LHCN-M2 (cell line): Measurements from ENCODE around the gene CDADC1. TPM values are rescaled to one million over a fixed set of nuclear protein-coding genes. Genes with fewer than 3 reads are reported as not detected.
A peak's percentile ranks its signal among the peaks of the same experiment; 100 is the strongest.

Source experiments
- DNase-seq: peaks from one replicate; pipeline ENCODE4 v3.0.0-alpha.2; 2012; ENCODE audit warnings: low read depth
- polyA plus RNA-seq: library from polyadenylated mRNA; unstranded; fragments of >200 nt; gene quantifications from one replicate; pipeline ENCODE4 v1.2.1, GENCODE V29; 2012; ENCODE audit warnings: missing spikeins
- total RNA-seq: library from RNA; depleted of rRNA; stranded (reverse); fragments of >200 nt; gene quantifications from 2 replicates; pipeline ENCODE4 v1.2.3, GENCODE V29; 2014; rRNA removed

Gene CDADC1
- total RNA-seq: 1.5 and 2.6 TPM in 2 replicates
- polyA plus RNA-seq: 5.4 TPM

DNA sequence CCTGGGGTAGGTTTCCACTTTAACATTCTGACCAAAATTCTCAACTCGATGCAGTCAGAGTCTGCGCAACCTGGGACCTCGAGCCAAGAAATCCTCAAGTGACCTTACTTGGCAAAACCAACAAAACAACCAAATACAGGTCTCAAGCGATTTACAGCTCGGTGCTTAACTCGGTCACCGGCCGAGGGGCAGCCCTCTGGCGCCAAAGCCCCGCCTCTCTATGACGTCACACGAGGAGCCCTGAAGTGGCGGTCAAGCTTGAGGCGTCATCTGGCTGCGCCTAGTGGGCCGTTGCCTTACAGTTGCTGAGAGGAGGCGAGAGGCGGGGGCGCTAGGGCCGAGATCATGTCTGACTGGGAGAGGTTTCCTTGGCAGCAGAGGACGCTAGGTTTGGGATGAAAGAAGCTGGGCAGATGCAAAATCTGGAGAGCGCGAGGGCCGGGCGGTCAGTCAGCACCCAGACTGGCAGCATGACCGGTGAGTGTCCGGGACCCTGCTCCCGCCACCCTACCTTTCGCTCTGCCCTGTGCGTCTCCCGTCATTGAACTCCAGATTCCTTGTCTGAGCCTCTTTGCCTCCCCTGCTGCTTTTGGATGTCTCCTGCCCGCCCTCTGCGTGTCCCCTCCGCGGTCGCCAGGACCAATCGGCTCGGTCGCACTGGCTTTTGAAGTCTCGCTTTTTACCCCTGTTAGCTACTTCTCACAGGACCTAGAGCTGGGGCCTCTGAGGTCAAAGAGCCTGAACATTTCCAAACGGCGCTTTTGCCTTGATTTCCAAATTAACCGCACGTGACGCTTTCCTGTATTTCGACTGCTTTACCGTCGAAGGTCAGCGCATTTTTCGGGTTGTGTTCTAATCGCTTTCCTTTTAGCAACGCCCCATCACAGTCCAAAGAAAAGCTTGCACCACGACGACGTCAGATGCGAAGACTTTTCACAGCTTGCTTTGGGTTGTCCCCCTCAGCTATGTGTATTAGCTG lies at the start of gene CDADC1:
TSS of gene CDADC1 (plus strand) at position 283 of the 979 bp plus-strand sequence. CDS start at position 396, 113 bp downstream.
- DNase-seq: peak; percentile 95

DNA sequence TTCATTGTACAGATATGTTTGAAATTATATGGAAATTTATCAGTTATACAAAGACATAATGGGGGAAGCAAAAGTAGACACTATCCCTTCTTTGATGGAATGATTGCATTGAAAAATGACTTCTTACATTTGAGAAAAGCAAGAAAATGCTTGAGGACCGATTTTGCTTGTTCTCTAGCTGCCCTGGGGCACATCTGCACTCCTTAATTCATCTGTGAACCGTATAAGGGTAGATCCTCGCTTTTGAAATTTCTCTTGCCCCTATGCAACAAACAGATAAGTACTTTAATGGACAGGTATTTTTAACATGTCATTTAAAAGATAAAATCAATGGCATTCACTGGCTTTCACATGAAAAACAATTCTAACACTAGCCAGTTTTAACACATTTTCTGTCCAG lies 41.1 kb upstream of the CDADC1 start:
- no peak for DNase-seq

DNA sequence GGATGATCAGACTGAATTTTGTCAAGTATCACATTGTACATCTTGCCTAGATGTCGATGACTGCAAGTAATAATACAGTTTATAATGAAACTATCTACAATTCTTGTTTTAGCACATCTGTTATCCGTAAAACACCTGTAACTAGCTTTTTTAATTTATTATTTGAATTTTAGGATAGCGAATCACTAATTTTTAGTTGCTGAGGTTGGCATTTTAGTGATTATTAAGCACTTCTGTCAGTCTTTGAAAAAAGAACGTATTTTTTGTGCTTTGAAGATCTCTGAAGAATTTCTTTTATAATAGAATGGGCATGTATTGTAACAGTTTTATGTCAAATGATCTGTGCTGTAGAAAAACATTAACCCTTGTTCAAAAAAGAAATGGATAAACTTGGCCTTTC lies 39.1 kb upstream of the CDADC1 start:
- no peak for DNase-seq

DNA sequence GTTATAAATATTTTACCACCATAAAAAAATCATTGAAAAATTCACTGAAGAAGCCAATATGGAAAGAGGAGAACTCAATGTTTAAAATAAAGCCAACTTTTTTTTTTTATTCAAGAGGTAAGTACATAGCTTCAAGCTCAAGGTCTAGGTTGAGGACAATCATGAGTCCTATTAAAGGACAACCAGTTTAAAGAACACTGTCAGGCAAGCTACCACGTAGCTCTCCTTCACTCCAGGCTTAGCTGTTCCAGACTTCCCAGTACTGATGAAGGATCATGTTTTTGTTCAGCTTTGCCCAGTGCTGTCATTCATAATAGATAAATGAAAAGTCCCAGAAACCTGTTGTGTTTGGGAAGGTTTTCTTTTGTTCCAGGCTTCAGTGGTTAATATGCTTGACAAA lies 37.6 kb upstream of the CDADC1 start:
- no peak for DNase-seq

DNA sequence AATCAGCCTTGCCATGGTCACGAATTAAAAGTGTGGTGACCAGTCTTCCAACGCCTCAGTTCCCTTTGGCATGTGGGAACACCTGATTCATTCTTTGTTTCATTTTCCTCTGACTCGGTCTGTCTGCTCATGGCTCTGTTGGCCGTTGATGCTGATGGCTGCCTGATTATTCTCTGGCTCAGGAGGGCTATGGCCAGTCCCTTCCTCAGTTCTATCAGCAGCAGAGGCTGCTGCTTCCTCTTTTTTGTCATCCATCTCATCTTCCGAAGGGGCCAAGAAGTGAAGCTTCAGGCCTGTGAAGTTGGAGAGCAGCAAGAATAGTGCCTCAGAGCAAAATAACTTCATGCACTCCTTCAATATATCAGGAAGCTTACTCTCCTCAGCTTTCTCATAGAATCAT lies 37.1 kb upstream of the CDADC1 start:
- DNase-seq: no peak

DNA sequence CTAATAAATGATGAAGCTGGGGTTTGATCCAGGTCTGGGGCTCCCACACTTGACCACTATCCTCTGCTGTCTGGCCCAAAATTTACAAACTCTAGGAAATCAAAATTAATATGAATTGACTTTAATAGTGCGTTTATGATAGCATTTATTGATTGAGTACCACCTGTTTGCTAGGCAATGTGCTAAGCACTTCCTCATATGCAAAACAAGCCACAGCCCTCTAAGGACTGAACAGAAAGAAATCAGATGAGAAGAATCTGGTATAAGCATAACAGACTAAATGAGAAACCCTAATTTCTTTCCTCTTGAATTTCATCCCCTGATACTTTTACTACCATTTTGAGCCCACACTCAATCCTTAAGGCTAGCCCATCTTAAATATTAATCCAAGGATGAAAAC lies 34.2 kb upstream of the CDADC1 start:
- no peak for DNase-seq

DNA sequence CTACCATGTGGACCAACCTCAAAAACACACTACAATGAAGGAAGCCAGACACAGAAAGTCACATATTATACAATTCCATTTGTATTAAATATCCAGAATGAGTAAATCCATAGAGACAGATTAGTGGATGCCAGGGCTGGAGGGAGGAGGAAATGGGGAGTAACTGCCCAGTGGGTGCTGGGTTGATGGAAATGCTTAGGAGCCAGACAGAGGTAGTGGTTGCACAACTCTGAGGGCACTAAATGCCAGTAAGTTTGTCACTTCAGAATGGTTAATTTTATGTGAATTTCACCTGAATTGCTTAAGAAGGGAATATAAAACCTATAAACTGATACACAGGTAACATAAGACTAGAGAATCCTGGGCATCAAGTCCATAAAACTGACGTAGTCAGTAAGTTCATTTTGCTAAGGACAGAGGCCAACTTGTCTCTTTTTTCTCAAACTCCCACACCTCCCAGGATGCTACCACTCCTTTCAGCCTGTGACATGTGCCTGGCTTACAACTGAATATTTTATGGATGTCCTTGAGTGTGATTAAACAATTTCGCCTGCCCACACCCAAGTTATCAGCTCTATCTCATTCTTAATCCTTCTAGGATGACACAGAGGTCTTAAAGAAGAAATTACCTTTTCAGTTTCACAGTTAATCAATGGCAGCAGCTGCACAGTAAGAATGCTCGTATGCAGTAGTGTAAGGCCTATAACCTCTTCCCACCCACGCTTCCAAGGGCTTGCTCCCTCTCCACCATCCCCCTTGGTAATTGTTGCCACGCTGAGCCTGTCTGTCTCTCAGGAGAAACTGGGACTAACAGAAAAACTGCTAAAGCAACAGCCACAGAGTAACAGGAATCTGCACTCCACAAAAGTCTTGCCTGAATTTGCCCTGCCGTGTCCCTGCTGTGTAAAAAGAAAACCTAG lies 33.5 kb upstream of the CDADC1 start:
- no peak for DNase-seq

DNA sequence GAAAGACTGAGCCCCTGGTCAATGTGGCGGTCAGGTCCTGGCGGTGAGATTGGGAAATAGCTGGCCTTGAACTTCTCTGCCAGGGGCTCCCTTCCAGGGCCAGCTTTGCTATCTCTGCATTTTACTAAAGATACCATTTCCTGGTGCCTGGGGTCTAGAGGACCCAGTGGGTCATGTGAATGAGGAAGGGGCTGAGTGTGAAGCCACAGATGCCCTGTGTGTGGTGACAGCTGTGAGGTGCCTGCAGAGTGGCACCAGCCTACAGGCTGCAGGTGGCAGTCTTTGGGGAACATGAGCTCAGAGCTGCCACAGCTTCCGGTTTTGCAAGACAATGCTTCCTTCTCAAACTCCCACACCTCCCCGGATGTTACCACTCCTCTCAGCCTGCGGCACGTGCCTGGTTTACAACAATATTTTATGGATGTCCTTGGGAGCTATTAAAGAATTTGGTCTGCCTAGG lies 32.8 kb upstream of the CDADC1 start:
- peak; percentile 16 for DNase-seq

DNA sequence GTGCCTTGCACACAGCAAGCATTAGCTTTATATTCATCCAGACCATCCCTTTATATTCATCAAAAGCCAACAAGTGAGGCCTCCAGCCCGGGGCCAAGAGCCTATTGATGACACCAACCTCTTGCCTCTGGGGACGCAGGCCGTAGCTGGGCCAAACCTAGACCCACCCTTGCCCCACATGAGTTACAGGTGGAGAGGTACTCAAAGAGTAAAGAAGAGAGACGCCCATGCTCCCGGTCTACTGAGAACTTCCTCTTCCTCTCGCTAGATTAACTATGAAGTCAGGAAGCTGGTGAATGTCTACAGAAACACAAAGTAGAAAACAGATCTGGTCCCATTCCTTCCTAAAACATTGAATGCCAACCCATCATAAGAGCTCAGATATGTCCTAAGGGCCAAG lies 31.4 kb upstream of the CDADC1 start:
- DNase-seq: no peak

DNA sequence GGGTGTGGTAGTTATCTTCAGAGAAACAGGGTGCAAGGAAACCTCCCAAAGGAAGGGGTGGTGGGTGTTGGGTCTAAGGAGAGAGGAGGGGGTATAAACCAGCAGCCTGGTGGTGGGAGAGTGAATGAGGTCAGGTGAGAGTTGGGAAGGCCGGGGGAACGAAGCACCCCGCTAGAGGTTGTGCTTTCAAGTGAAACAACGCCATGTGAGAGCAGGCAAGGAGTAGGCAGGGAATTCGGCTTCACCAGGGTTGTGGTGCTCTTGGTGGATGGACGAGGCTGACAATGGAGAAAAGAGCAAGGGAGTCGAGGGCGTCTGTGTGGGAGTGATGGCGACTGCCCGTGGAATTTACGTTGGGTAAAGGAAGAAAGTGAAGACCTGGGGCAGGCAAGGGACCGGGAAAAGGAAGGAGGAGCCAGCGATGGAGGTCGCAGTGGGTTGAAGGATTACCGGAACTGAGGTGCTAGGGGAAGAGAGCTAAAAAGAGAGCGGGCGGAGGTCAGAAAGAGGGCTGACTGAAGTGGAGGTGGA lies 29.7 kb upstream of the CDADC1 start:
- DNase-seq: no peak

DNA sequence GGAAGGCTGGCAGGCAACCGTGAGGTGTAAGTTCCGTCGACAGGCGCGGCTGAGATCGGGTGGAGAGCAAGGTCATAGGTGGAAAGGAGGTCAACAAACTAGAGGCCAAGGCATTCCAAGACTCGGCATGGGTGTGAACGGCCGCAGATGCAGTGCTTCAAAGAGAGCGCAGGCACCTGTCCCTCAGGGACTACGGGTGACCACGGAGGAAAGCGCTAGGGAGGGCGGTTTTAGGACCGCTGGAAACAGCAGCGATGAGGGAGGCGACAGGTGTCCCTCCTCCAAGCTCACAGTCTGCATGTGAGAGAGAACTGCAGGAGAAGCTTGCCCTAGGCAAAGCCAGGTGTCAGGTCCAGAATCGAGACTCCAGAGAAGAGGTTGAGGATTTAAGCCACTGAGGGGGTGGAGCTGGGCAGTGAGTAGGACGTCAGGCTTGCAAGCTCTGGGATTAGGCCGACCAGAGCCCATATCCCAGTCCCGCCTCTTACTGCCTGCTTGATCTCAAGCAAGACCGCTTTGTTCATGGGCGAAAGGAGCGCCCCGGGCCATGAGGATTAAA lies 29.2 kb upstream of the CDADC1 start:
- no peak for DNase-seq

DNA sequence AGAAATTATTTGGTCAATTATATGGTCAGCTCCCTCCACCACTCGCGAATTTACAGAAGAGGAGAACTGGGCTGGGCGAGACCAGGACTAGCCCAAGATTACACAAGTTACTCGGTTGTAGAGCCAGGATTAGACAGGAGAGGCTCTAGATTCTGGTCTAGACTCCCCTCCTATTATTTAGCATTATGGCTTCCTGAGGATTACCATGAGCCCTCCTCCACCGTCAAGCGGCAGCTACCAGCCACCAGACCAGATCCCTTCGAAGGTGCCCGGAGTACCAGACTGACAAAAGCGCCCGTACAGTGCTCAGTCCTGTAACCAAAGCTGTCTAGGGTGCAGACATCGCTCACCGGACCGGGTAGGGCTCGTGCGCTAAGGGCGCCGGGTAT lies 28.1 kb upstream of the CDADC1 start:
- peak; percentile 9 for DNase-seq

DNA sequence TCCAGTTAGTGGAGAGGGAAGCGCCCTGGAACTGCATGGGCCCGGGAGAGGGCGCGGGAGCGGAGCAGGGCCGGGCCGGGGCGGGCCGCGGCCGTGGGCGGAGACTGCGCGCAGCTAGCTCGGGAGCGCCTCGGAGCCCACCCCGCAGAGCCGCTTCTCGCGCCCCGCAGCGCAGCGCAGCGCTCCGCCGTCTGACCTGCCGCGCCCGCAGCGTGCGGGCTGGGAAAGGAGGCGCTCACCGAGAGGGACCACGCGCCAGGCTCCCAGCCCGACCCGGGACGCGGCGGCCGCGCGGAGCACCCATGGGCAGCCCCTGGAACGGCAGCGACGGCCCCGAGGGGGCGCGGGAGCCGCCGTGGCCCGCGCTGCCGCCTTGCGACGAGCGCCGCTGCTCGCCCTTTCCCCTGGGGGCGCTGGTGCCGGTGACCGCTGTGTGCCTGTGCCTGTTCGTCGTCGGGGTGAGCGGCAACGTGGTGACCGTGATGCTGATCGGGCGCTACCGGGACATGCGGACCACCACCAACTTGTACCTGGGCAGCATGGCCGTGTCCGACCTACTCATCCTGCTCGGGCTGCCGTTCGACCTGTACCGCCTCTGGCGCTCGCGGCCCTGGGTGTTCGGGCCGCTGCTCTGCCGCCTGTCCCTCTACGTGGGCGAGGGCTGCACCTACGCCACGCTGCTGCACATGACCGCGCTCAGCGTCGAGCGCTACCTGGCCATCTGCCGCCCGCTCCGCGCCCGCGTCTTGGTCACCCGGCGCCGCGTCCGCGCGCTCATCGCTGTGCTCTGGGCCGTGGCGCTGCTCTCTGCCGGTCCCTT lies 27.5 kb upstream of the CDADC1 start, which contains the start of gene MLNR:
TSS of gene MLNR (plus strand) at position 303 of the 820 bp plus-strand sequence. CDS start at position 303, 0 bp downstream.
- DNase-seq: no peak

DNA sequence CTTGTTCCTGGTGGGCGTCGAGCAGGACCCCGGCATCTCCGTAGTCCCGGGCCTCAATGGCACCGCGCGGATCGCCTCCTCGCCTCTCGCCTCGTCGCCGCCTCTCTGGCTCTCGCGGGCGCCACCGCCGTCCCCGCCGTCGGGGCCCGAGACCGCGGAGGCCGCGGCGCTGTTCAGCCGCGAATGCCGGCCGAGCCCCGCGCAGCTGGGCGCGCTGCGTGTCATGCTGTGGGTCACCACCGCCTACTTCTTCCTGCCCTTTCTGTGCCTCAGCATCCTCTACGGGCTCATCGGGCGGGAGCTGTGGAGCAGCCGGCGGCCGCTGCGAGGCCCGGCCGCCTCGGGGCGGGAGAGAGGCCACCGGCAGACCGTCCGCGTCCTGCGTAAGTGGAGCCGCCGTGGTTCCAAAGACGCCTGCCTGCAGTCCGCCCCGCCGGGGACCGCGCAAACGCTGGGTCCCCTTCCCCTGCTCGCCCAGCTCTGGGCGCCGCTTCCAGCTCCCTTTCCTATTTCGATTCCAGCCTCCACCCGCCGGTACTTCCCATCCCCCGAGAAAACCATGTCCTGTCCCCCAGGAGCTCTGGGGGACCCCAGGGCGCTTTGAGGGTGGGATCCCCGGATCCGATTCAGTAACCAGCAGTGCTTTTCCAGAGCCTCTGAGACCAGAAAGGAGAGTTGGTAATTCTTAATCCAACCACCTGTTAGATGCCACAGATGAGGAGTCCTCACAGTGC lies 26.7 kb upstream of the CDADC1 start:
- DNase-seq: no peak

DNA sequence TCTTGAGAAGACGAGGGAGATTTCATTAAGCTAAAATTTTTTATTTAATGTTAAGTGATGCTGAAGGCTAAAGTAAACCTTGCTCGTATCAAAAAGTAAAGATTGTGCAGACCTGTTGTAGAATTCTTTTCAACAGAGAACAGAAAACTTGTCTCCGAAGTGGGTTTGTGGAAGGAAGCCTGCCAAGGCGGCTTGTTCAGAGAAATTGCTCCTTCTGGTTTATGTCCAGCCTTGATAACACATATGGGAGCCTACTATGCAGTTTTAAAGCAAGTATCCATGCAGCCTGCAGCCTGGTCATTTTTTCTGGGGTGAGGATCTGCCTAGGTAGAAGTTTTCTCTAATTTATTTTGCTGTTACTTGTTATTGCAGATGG lies 26.1 kb upstream of the CDADC1 start:
- no peak for DNase-seq

DNA sequence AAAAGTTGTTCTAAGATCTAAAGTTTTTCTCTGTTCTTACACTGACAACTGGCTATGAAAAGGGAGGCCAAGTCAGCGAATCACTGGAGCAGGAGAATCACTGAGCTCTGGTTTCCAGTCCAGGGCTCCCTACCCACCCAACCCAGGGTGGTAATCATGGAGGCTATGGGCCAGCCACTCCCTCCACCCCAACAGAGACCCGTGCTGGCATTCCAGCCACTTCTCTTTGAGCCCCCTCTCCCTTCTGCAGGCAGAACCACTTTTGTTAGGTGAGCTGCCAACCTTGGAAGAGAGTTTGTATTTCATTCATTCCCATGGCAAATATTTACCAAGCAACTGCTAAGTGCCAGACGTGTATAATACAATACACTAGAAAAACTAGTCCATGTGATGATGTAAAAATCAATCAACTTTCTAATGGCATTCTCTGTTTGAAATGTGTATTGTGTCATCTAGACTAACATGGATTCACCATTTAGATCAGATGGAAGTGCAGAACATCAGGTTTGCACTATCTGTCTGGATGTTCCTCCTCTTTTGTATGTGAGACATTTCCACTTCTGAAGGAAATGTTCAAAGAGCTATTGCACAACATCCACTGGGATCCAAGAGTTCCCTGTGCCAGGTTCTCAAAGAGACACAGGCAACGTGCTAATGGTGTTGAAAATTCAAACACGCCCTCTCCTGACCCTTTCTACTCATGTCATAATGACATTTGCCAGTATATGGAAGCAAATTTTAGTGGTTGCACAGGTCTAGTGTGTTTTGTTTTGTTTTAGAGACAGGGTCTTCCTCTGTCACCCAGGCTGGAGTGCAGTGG lies 22.3 kb upstream of the CDADC1 start:
- DNase-seq: peak; percentile 26

DNA sequence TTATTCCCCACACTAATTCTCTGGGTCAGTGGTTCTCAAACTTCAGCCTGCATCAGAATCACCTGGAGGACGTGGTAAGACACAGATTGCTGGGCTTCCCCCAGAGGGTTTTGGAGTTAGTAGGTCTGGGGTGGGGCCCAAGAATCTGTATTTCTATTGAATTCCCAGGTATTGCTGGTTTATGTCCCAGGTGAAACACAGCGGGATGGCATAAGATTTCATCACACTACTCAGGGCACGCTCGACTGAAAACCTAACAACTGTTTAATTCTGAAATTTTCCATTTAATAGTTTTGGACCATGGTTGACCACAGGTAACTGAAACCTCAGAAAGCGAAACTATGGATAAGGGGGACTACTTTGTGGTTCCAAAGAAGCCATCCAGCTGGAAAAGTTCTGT lies 21.1 kb upstream of the CDADC1 start:
- DNase-seq: no peak

DNA sequence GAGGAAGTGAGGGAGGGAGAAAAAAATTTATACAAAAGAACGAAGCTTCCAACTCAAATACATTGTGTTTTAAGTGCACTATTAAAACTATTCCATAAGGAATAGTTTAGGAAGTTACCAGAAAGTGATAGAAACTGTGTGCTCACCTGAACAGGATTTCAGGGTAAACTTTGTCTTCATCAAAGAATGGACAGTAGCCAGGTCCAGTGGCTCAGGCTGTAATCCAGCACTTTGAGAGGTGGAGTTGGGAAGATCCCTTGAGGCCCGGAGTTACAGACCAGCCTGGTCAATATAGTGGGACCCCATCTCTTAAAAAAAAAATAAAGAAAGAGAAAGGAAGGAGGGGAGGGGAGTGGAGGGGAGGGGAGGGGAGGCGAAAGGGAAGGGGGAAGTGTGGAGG lies 13.0 kb upstream of the CDADC1 start:
- DNase-seq: no peak

DNA sequence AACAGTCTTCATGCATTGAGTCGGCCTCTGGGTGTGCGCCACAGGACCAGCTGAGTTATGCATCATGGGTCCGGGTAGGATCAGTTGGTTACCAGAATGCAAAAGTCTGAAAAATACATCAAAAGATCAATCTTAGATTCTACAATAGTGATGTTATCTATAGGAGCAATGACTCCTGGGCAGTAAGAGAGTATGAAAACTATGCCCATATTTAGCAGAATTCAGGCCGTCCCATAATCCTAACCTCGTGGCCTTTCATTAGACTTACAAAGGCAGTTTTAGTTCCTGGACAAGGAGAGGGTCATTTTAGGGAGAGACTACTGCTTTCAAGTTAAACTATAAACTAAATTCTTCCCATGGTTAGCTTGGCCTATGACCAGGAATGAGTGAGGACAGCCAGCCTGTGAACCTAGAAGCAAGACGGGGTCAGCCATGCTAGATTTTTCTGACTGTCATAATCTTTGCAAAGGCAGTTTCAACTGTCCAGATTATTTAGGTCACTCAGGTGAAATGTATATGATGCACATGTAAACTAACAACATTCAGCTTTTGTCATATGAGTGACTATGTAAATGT lies 11.8 kb upstream of the CDADC1 start:
- no peak for DNase-seq
